Measurements from ENCODE around the gene PRPF18.
A peak's percentile ranks its signal among the peaks of the same experiment; 100 is the strongest.

PRPF18 gene

GRCh38 chr10:13660551-13660920 is 73.8 kb downstream of the PRPF18 start:
- DNase-seq (ENCODE audit: extremely low spot score, insufficient read length, low read depth) (no peak), FAIRE-seq (peak; percentile 38)

- FAIRE-seq: no peak
- DNase-seq (ENCODE audit: extremely low spot score, insufficient read length, low read depth): no peak
These were observed 74.5 kb downstream of the PRPF18 start for GRCh38 chr10:13661256-13661655.

- FAIRE-seq: no peak
These were observed 78.9 kb downstream of the PRPF18 start for GRCh38 chr10:13665516-13666262.

GRCh38 chr10:13668126-13668525 is 81.4 kb downstream of the PRPF18 start:
- no peak for FAIRE-seq
- no peak for DNase-seq (ENCODE audit: extremely low spot score, insufficient read length, low read depth)

More at GRCh38 chr10:13665516-13666262, 78.9 kb downstream of the PRPF18 start:
- DNase-seq (ENCODE audit: extremely low spot score, insufficient read length, low read depth): no peak

GRCh38 chr10:13669182-13669855 is 82.6 kb downstream of the PRPF18 start:
- DNase-seq (ENCODE audit: extremely low spot score, insufficient read length, low read depth): no peak
- no peak for FAIRE-seq

- DNase-seq (ENCODE audit: extremely low spot score, insufficient read length, low read depth) (no peak), FAIRE-seq (no peak)
These were observed 83.1 kb downstream of the PRPF18 start for GRCh38 chr10:13669901-13670300.

- FAIRE-seq (no peak), DNase-seq (ENCODE audit: extremely low spot score, insufficient read length, low read depth) (no peak)
These were observed 83.5 kb downstream of the PRPF18 start for GRCh38 chr10:13670311-13670710.

- no peak for FAIRE-seq
- no peak for DNase-seq (ENCODE audit: extremely low spot score, insufficient read length, low read depth)
These were observed 85.1 kb downstream of the PRPF18 start for GRCh38 chr10:13671904-13672303.

GRCh38 chr10:13672548-13672947 is 85.8 kb downstream of the PRPF18 start:
- no peak for FAIRE-seq
- no peak for DNase-seq (ENCODE audit: extremely low spot score, insufficient read length, low read depth)

GRCh38 chr10:13673156-13673555 is 86.4 kb downstream of the PRPF18 start:
- no peak for DNase-seq (ENCODE audit: extremely low spot score, insufficient read length, low read depth)
- no peak for FAIRE-seq

- no peak for FAIRE-seq
- no peak for DNase-seq (ENCODE audit: extremely low spot score, insufficient read length, low read depth)
These were observed 88.2 kb downstream of the PRPF18 start for GRCh38 chr10:13674645-13675588.

GRCh38 chr10:13678101-13678843 is 91.5 kb downstream of the PRPF18 start:
- no peak for FAIRE-seq
- no peak for DNase-seq (ENCODE audit: extremely low spot score, insufficient read length, low read depth)

Measured in GM18507 (cell line).